NT2/D1 (cell line): ENCODE measurements around the gene SOCS4.

Experiments
- SUZ12 ChIP-seq: IDR thresholded peaks from 2 replicates; pipeline ENCODE4 v1.6.1; 2011; ENCODE audit not compliant: insufficient read length, insufficient read depth; ENCODE audit errors: extremely low read depth
- YY1 ChIP-seq: IDR thresholded peaks from 2 replicates; pipeline ENCODE4 v1.6.1; 2011; ENCODE audit not compliant: insufficient read length, insufficient read depth
- ZNF274 ChIP-seq: IDR thresholded peaks from 2 replicates; pipeline ENCODE4 v1.6.1; 2011; ENCODE audit warnings: mild to moderate bottlenecking, low read depth, low read length

GRCh38 chr14:55015006-55015405 is 12.0 kb upstream of the SOCS4 start:
- TF ChIP-seq SUZ12 (no peak), ZNF274 (no peak), YY1 (no peak)
